Activated CD8-positive, alpha-beta memory T cell treated with anti-CD3 and anti-CD28 coated beads, Interleukin-2, amount 50 U/mL, for 24 hours (primary cell): ENCODE data around the gene STK39.

Experiments used
- DNase-seq: peaks from one replicate; pipeline ENCODE4 v3.0.0-alpha.2; 2020; ENCODE audit errors: extremely low read depth

STK39 gene

DNA sequence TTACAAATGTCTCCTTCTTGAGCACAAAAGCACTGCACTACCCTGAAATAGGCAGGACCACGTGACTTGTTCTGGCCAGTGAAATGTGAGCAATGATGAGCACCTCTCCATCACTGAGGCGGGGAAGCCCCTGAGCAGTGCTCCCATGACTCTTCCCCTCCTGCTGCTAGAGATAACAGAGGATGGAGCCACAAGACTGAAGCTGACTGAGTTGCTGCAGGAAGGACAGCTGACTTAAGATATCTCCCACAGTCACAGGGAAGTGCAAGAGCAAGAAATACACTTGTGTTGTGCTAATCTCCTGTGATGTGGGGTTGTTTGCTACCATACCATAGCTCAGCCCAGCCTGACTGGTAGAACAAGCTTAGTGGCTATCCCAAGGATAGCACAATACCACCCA is 38.7 kb downstream of the STK39 start:
- DNase-seq, result no peak

DNA sequence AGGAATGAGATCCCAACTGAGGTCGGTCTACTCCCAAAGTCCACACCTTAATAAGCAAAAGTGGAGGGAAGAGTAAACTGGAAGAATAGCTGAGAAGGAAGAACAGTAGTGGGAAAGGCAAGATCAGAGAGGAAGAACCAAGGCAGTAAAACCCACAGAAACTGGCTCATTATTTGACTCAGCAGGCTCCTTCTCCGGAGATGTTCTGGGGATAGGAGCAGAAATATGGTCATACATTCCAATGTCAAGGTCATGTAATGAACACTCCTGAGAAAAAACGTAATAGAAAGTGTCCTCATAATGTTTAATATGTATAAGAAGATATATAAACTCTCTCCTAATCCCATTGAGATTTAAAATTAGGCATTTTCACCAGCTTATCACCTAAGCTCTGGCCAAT is 39.5 kb downstream of the STK39 start:
- DNase-seq, result no peak

DNA sequence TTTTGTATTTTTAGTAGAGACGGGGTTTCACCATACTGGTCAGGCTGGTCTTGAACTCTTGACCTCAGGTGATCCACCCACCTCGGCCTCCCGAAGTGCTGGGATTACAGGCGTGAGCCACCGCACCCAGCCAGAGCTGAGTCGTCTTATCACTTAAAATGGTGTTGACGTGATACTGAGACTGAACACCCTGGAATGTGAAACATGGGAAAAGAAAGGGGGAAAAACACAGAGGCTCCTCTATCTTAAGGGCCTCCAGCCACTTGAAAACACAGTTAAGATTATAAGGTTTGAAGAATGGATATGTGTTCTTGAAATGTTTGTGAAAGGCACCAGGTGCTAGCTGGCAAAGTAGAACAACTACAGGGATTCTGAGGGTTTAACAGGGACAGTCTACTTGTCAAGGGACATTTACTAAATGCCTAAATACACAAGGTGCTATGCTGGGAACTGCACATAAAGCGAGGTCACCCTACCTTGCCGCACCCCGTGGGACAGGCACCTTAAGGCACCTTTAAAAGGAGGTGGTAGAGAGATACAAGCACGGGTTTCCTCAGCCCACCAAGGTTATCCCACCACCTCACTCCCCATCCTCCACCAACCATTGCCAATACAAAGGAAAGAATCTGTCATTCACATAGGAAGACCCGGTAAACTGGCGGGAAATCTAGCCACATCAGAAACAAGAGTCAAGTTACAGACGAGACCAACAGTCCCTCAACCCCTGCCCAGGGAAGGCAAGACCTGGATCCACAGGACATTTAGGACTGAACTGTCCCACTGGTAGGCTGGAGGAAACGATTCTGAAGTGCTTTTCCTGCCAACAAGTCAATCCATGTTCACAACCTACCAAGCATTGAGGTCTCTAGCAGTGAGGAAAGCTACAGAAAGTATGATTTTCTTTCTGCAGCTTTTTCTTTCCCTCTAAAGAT is 43.4 kb downstream of the STK39 start:
- DNase-seq, result no peak

DNA sequence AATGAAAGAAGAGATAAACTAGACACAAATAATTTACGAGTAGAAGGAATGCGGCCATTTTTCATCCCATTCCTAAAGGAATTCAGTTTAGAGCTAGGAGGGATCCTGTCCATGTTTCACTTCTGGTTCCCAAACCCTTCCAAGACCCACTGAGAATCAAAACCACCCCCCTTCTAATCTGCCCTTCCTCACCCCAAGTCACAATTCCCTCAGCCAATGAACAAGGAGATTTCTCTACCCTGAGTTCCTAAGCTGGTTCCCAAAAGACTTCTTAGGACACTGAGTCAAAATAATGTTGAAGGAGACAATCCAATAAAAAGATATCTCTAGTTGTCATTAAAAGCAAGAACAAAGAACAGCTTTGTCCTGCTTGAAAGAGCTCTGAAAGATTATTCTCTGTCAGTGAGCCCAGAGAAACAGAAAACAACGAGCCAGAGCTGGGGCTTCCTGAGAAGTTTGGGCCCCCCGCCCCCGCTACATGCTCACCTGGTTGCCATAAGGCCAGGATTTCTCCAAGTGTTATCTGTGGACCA is 45.7 kb downstream of the STK39 start:
- no peak for DNase-seq

DNA sequence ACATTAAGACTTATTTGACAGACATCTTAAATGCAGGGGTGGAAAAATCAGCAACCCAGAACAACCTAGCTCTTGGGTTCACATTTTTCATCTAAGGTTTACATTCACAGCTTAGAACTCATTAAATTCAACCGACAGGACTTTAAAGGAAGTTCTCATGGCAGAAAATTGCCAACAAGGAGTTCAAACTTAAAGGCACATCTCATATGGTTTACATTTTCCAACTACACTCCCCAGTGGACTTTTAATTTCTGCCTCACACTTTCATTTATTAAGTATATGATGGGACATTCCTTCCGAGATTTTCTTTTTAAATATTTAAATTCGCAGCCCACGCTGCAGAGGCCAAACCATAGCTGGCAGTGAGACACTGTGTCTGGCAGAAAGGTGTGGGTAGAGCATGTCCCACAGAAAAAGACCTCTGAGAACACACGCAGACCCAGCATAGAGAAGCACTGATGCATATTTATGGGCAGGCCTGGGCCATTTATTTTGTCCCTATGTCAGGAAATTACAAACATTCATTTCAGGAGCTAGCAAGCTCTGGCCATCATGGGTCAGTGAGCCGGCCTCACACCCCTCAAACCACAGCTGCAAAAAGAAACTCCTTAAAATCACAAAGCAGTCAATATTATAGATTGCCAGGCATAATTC is 46.3 kb downstream of the STK39 start:
- no peak for DNase-seq

DNA sequence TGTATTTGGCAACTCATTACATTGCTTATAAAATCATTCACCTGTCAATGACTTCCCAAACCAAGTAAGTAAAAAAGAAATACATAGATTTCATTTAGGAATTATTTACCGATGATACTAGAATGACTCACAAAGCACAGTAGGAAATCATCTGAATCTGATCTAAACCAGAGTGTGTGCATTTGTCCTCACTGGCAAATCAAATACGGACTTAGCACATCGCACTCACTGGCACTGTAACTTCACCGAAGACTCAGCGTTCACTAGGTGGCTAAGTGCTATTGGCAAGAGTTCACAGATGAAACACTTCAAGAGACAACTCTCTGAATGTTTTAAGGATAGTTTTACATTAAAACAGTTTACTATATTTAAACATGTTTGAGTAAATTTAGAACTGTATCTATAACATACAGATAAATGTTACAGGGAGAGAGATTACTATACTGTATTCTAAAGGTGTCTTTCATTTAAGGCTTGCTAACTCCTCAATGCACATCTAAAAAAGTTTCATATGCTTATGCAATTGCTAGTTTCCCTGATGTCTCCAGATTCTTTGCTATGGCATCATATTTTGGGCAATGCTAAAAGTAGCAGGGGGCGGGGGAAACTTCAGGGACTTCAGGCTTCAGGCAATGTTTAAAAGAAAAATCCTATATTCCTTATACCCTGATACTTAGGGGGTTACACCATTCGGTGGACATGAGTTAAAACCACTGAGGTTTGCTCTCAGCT is 48.8 kb downstream of the STK39 start:
- no peak for DNase-seq

DNA sequence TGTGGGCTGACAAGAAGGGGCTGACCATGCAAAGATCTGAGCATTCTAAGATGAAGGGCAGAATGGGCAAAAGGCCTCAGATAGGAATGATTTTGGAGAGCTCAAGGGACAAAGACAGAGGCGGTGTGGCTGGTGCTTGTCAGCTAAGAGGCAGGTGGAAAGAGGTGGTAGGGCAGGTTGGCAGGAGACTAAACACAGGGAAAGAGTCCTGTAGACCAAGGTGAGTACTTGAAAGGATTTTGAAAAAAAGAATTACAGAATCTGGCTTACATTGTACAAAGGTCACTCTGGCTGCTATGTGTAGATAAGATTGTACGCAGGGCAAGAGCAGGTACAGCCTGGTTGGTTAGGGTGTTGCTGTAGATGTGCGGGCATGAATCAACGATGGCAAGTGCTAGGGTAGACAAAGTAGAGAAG is 50.6 kb downstream of the STK39 start:
- no peak for DNase-seq

DNA sequence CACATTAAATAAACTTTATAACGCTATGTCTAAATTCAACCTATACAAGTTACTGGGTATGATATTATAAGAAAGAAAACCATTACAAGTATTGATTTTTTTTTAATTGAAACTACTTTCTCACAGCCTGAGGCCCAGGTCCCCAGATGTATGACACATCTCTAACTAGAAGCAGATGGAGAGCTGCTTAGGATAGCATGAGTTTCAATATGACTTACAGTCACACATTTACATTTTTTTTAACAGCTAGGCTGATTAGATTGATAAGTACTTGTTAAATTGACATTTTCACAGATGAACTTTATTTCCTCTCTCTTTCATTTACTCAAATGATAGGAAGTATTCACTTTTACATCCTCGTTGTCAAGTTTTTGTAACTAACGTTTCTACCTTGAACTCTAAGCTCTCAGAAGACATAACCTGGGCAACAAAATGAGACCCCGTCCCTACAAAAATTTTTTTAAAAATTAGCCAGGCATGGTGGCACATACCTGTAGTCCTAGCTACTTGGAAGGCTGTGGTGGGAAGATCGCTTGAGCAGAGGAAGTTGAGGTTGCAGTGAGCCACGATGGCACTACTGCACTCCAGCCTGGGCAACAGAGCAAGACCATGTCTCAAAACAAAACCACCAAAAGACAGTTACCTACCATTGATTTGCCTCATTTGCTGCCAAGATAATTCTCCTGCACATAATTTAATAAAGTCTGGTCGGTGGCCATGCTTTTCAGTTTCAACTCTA is 52.4 kb downstream of the STK39 start:
- no peak for DNase-seq

DNA sequence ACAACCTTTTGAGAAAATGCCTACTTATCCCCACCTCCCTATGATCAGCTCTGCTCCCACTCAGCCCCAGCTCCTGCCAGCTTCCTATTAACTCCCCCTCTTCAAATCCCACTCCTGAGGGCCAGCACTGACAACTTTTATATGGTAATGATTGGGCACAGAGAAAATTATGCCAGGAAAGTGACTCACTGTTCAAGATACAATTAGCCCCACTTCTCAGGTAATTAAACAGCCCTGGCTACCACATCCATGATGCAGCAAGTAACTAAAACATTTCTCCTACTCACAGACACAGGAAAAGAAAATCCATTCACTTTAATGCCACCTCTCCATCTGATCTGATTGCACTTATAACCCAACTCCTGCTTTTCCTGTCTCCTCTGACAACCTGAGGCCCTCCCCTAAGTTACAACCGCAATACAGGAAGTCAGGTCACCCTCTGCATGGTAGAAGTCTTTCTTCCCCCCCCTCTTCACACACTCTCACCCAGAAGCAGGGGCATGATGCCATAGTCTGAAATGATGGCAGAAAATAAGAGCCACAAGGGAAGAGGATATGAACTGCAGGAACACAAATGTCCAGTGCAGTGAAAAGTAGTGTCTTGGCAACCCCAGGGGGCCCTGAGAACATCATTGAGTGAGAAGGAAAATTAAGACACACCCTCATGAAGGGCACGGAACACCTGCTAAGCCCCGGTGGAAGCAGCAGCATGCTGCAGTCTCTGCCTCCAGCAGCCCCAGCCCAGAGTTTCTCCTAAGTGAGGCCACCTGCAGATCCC is 54.4 kb downstream of the STK39 start:
- no peak for DNase-seq

DNA sequence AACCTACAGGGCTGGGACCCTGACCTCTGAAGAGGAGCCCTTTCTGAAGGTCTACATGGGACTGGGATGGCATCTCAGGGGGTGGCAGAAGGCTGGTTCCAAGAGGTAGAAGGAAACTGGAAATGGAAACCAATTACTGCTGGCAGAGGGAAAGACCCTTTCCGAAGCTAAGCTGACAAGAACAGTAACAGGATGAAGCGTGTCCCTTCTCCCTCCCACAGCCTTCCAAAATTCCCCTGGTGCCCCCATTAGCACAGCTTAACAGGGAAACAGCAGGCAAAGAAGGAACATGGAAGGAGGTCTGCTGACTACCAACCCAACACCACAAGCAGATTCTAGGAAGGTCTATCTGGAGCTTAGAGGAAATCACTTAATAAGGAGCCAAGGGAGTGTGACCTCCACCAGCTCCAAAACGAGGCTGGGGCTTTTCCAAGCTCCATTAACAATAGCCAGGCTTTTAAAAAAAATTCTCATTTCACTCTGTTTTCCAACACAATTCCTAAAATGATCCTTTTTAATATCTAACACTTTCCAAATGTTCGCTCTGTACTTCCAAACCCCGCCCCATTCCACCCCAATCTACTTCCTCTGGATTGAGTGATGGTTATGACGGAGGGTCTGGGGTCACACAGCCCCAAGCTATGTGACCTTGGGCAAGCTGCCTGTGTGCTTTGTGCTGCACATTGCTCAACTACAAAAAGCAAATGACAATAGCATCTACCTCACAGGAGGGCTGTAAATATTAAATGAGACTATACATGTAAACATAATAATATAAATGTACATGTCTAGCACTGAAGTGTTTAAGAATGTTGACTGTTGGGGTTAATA is 55.2 kb downstream of the STK39 start:
- no peak for DNase-seq

DNA sequence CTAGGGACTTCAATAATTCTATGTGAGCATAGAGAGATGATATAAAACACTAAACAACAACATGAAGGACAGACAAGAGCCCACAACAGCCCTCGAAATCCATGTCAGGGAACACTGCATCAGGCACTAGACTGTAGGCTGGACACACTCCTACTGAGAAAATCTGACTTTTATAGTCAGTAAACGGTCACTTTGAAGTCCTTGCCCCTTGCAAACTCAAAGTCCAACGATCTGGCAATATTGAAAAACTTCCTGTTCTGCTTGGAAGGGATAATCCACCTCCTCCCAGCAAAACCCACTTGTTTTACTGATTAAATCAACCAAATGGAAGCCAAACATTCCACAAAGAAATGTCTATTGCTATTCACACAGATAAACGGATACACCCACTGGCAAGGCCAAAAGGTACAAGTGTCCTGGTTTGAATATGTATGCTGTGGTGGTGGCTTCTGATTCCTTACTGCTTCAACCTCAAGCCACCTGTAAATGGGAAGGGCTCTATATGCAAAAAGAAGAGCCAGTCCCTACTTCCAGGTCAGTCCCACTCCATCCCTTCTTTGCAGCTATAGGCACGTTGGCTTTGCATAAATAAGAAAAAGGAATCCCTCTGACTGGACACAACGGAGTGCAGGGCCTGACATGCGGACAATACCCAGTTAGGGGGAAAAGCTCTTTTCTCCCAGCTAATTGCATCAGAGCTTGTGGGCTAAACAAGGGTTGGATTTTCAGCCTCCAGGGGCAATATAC is 56.6 kb downstream of the STK39 start:
- DNase-seq, result no peak

DNA sequence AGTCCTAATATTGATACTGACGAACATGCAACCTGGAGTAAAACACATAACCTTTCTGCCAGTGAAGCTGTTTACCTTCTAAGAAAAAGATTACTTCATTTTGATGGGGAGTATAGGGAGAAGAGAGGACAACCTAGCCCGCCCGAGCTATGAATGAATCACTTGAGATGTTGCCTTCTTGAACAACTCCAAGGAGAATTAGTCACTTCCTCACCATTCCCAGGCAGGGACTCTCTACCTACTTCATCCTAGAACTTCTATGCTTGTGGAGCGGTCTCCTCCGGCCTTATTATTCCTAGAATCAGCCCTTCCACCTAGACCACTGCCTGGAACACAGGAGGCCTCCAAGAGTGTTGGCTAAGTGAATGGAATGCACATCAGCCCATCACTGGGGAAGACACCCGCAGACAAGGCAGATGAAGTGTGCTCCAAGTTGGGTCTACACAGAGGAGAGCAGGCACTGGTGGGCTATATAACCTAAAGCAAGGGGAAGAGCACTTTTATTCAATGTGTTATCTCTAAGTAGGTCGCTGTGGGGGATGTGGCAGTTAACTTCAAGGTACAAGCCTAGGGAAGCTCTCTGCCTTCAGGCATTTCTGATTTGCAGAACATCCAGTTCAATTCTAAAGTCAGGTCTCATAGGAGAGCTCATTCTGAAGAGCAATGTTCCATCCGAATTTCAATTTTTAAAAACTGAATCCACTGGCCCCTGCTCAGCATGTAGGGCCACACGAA is 57.4 kb downstream of the STK39 start:
- no peak for DNase-seq

DNA sequence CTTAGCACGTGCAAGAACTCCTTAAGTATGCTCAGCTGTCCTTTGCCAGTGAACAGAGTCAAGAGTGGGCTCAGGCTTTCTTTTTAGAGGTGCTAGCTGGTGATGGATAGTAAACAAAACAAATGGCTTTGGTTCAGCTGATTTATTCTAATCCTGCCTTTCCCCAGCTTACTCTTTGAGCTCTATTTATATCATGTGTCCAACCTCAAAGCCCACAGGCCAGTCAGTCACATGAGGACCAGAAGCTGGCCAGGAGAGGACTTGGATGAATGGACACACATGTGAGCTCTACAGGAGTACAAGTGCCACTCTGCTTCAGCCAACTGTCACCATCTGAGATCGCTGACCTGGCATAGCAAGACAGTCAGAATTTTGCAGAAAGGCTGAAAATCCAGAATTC is 59.4 kb downstream of the STK39 start:
- DNase-seq, result no peak

DNA sequence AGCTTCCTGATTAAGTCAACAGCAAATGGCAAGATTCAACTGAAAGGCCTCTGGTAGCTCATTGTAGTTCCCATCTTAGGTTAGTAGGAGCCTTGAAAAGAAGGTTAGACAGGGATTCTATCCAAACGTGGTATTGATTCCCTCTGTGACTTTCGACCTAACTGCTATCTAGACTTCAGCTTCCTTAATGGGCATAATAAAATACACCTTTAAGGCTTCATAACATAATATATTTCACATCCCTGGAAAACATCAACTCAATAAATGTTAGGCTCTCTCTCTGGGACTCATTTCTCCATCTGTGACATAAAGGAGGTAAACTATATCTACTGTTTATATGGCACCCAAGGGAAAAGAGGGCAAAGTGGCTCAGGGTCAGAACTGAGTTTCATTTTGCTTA is 60.9 kb downstream of the STK39 start:
- DNase-seq, result no peak

DNA sequence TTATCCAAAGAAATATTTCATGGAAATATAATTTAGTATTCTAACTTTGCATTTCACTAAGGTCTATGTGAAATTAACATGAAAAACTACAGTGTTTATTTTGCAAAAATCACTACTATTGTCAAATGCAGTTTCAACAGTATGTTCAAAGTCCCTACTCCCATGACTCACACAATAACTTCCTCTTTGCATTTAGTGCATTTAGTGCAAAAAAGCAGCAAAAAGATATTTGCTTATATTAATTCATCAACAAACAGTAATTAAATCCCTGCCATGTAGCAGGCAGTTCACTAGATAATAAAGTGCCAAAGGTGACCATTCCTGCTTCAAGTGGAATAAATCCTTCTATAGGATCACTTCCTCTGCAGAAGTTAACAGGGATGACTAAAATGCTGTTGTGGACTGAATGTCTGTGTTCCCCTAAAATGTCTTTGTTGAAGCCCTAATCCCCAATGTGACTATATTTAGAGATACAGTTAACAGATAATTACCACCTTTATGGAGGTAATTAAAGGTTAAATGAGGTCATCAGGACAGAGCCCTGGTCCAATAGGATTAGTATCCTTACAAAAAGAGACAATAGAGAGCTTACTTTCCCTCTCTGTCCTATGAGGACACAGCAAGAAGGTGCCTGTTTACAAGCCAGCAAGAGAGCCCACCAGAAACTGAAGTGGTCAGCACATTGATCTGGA is 61.7 kb downstream of the STK39 start:
- DNase-seq, result no peak

DNA sequence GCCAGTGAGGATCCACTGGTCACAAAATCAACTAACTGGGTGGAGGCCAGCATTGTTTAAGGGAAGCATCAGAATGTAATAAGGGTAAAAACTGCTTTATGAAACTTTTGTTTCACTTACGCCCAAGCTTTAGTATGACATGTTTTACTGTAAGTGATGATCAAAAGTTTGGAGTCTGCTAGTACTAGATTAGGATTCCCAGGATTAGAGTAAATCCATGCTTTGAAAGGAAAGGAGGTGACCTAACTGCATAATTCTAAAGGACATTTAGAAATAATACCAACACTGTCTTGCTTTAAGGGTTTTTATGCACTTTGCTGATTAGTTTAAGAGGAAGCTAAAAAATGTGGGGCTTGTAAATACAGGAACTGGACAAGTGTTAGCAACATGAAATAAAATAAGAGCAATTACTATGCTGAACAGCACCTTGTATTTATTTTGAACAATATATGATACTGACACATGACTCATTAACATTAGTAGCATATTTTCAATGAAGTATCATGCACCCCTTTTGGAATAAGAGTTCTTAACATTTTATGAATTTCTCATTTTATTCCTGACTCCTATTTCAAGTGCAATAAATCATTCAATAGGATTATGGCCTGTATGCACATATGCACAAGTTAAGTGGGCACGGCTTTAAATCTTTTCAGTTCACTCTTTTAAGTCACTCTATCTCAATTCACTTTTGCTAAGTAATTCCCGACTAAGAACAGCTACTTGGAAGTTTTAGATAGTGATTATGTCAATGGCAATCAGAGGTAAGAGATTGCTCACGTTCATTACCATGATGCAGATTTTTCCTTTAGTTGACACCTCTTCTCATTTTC is 62.5 kb downstream of the STK39 start:
- DNase-seq, result no peak
